K562 (cell line): ENCODE measurements around the gene SMC4. TPM values are rescaled to one million over a fixed set of nuclear protein-coding genes. Genes with fewer than 3 reads are reported as not detected.

Experiments used
- ATAC-seq: fragments of 200-7000 bp; cut with Tn5 transposase; 3 replicates; pipeline ENCODE4 v1.9.1; 2020; ENCODE audit warnings: moderate library complexity
- BruUV-seq: library from RNA; stranded (reverse); fragments of 400-500 nt; replicated peaks from 2 replicates; lab custom pipeline; 2021; lab: Mats Ljungman, UMichigan
- CTCF ChIA-PET: fragments of 300-600 bp; formaldehyde crosslinking; extraction: SDS; loops from one replicate; lab custom pipeline; 2021; ENCODE audit warnings: low intra/inter-chr PET ratio; lab: Yijun Ruan, JAX
- POLR2A ChIA-PET: fragments of 300-600, 350-650 bp; sonication (Branson Sonifier 250); formaldehyde crosslinking; extraction: SDS; loops from one replicate; lab custom pipeline; 2021; ENCODE audit warnings: antibody characterized with exemption, inconsistent platforms; lab: Yijun Ruan, JAX
- DNase-seq, 4 experiments: peaks; one replicate each; pipeline versions ENCODE4 v3.0.0 to v3.0.0-alpha.2; 2011 to 2018; ENCODE audit warnings: low spot score in 3 of 4, mixed read lengths in 3 of 4; ENCODE audit errors: extremely low read depth in 1 of 4
- FAIRE-seq: peaks from 2 replicates; lab custom pipeline; 2011; peaks lifted over from hg19 to GRCh38; lab: Jason Lieb, UNC
- H2AFZ ChIP-seq: 2 replicates; pipeline ENCODE4 v1.6.0; 2011; ENCODE audit warnings: low read depth, low read length, control low read depth, inconsistent platforms
- H3K27ac ChIP-seq: fragments of 200-600 bp; 3 replicates; pipeline ENCODE4 v1.8.0; 2011; ENCODE audit warnings: low read depth, mild to moderate bottlenecking, control low read depth, inconsistent platforms, low read length, moderate library complexity, mixed read lengths; ENCODE audit errors: extremely low read depth
- H3K27me3 ChIP-seq, 2 experiments: fragments of 300-600 bp in 1 of 2; 2 replicates in 1 of 2; 3 replicates in 1 of 2; pipeline versions ENCODE4 v1.6.0 to v1.8.0; 2011; ENCODE audit warnings: inconsistent platforms in 2 of 2, low read length in 2 of 2, mild to moderate bottlenecking in 1 of 2, mixed read lengths in 1 of 2, moderate library complexity in 1 of 2; ENCODE audit not compliant: control insufficient read depth in 2 of 2, insufficient read depth in 2 of 2
- H3K36me3 ChIP-seq: fragments of 300-600 bp; 3 replicates; pipeline ENCODE4 v1.8.0; 2011; ENCODE audit warnings: mild to moderate bottlenecking, low read length, inconsistent platforms; ENCODE audit not compliant: control insufficient read depth, insufficient read depth
- H3K4me1 ChIP-seq, 2 experiments: fragments of 200-600 bp in 1 of 2; replicated peaks in 1 of 2; 2 replicates in 1 of 2; 3 replicates in 1 of 2; pipeline versions ENCODE4 v1.5.1 to v1.8.0; 2011; ENCODE audit warnings: inconsistent platforms in 2 of 2, low read length in 2 of 2, mild to moderate bottlenecking in 1 of 2, mixed read lengths in 1 of 2, moderate library complexity in 1 of 2; ENCODE audit not compliant: control insufficient read depth in 2 of 2, insufficient read depth in 2 of 2
- H3K4me2 ChIP-seq: 2 replicates; pipeline ENCODE4 v1.6.1; 2011; ENCODE audit warnings: low read length, control low read depth, inconsistent platforms, mixed read lengths; ENCODE audit not compliant: insufficient read depth
- H3K4me3 ChIP-seq: fragments of 200-600 bp; sonication (generic), shearing (Covaris generic); 2 replicates; pipeline ENCODE4 v1.5.1; 2016; ENCODE audit warnings: control low read depth, inconsistent platforms
- H3K79me2 ChIP-seq: fragments of 200-600 bp; 3 replicates; pipeline ENCODE4 v1.8.0; 2011; ENCODE audit warnings: low read length, inconsistent platforms; ENCODE audit not compliant: control insufficient read depth, insufficient read depth
- H3K9ac ChIP-seq, 2 experiments: 2 replicates each; pipeline versions ENCODE4 v1.6.0 to v1.6.1; 2011; ENCODE audit warnings: low read depth in 2 of 2, low read length in 2 of 2, control low read depth in 1 of 2, inconsistent platforms in 1 of 2, mild to moderate bottlenecking in 1 of 2, mixed read lengths in 1 of 2; ENCODE audit not compliant: insufficient read depth in 1 of 2
- H3K9me1 ChIP-seq: one replicate; pipeline ENCODE4 v1.6.0; 2011; ENCODE audit warnings: inconsistent platforms, mild to moderate bottlenecking, low read length, moderate library complexity; ENCODE audit not compliant: control insufficient read depth, insufficient read depth
- H3K9me3 ChIP-seq: replicated peaks from 2 replicates; pipeline ENCODE4 v1.5.1; 2011; ENCODE audit warnings: low read depth, low read length, inconsistent platforms; ENCODE audit not compliant: control insufficient read depth, insufficient read depth
- H4K20me1 ChIP-seq: replicated peaks from 2 replicates; pipeline ENCODE4 v1.6.1; 2011; ENCODE audit warnings: low read length, inconsistent platforms, mixed read lengths; ENCODE audit not compliant: control insufficient read depth, insufficient read depth
- BRF2 ChIP-seq: IDR thresholded peaks from 3 replicates; pipeline ENCODE4 v1.6.1; 2011; ENCODE audit warnings: borderline replicate concordance, mild to moderate bottlenecking; ENCODE audit not compliant: insufficient read length, insufficient read depth
- C11orf30 ChIP-seq: fragments of 450-650 bp; IDR thresholded peaks from 2 replicates; pipeline ENCODE4 v1.6.1; 2016; ENCODE audit warnings: low read depth, mild to moderate bottlenecking
- DNMT1 ChIP-seq: fragments of 450-650 bp; IDR thresholded peaks from 2 replicates; pipeline ENCODE4 v1.6.1; 2016; ENCODE audit warnings: antibody characterized with exemption, mild to moderate bottlenecking
- JUN ChIP-seq, 2 experiments: sonication (generic) in 1 of 2; formaldehyde crosslinking in 1 of 2; IDR thresholded peaks; 2 replicates each; pipeline versions ENCODE4 v1.6.1 to v1.8.0; 2012 to 2022; ENCODE audit warnings: borderline replicate concordance in 2 of 2, mild to moderate bottlenecking in 2 of 2, improper control_type of control experiment in 1 of 2, low read depth in 1 of 2, low read length in 1 of 2, missing genetic modification reagents in 1 of 2
- KLF6 ChIP-seq: fragments of 250-450 bp; sonication (Bioruptor Pico); IDR thresholded peaks from 2 replicates; pipeline ENCODE4 v1.4.0; 2020; ENCODE audit warnings: mild to moderate bottlenecking, moderate library complexity, borderline replicate concordance
- MECOM ChIP-seq: fragments of 250-450 bp; sonication (Bioruptor Pico); IDR thresholded peaks from 2 replicates; pipeline ENCODE4 v1.8.0; 2022; ENCODE audit warnings: inconsistent platforms
- RBM14 ChIP-seq: fragments of 200-400 bp; formaldehyde crosslinking; IDR thresholded peaks from 2 replicates; pipeline ENCODE4 v1.6.1; 2018; ENCODE audit warnings: low read depth, mild to moderate bottlenecking, low read length, moderate library complexity, borderline replicate concordance; ENCODE audit not compliant: insufficient read depth
- TEAD2 ChIP-seq: fragments of 450-650 bp; IDR thresholded peaks from 2 replicates; pipeline ENCODE4 v1.6.1; 2016; ENCODE audit warnings: missing genetic modification characterization, control low read depth, missing compliant biosample characterization
- ZNF121 ChIP-seq: sonication (generic); formaldehyde crosslinking; conservative IDR thresholded peaks from 2 replicates; pipeline ENCODE4 v1.8.0; 2022; ENCODE audit warnings: missing genetic modification reagents
- ZNF512 ChIP-seq: IDR thresholded peaks from 2 replicates; pipeline ENCODE4 v1.6.1; 2016; ENCODE audit warnings: missing genetic modification characterization, missing compliant biosample characterization
- ZNF780A ChIP-seq: fragments of 250-450 bp; sonication (Bioruptor Pico); IDR thresholded peaks from 2 replicates; pipeline ENCODE4 v1.5.0; 2021; ENCODE audit warnings: mild to moderate bottlenecking
- WGBS: fragments of 100-300 bp; shearing (Covaris generic); methylation state at CpG from one replicate; pipeline ENCODE4 v1.1.6; 2016; ENCODE audit warnings: low coverage, mixed read lengths; ENCODE audit not compliant: insufficient coverage; ENCODE audit errors: missing lambda C conversion rate; 5-methylcytosine and 5-hydroxymethylcytosine counted together
- in situ Hi-C: fragments of 300-500 bp; cut with MboI; formaldehyde crosslinking; loops from 4 replicates; pipeline ENCODE4 v1.15.0; 2018; ENCODE audit warnings: inconsistent platforms, mixed read lengths
- intact Hi-C: fragments of 100-400 bp; cut with micrococcal nuclease; formaldehyde crosslinking; loops from 2 replicates; pipeline ENCODE4 v1.14.2; 2022
- polyA plus RNA-seq, 8 experiments: library from polyadenylated mRNA; depleted of rRNA in 4 of 8; stranded (reverse) in 5 of 8; unstranded in 3 of 8; fragments of >200 nt; fragmentation: Nextera tagmentation in 2 of 8; fragmentation: Illumina TruSeq in 1 of 8; extraction: Ambion mirVana in 2 of 8; extraction: Trizol in 1 of 8; gene quantifications; 2 replicates each; pipeline versions ENCODE4 v1.2.1 to v1.2.3, GENCODE V29; 2011 to 2014; ENCODE audit warnings: inconsistent platforms in 1 of 8, missing spikeins in 1 of 8
- total RNA-seq, 7 experiments: library from RNA; depleted of rRNA in 6 of 7; stranded (reverse); fragments of >200 nt in 6 of 7; fragmentation: Illumina TruSeq in 2 of 7; extraction: Trizol in 2 of 7; gene quantifications; 2 replicates each; pipeline versions ENCODE4 v1.2.1 to v1.2.3, GENCODE V29; 2011 to 2021; ENCODE audit warnings: low replicate concordance in 1 of 7
- TF ChIP-seq, protein P1 (sequence below): sonication (generic); formaldehyde crosslinking; IDR thresholded peaks from 2 replicates; pipeline ENCODE4 v1.8.0; 2023; ENCODE audit warnings: mild to moderate bottlenecking, missing genetic modification reagents

Gene SMC4
- total and polyA plus RNA-seq, 9 of the 15 experiments (the other 6 are each of a cell fraction or from before 2014, with no cell fraction given) = 87.9 to 347 (median 176) TPM

- TF ChIP-seq RBM14 (no peak), KLF6 (no peak)
- TF ChIP-seq, protein P1, sequence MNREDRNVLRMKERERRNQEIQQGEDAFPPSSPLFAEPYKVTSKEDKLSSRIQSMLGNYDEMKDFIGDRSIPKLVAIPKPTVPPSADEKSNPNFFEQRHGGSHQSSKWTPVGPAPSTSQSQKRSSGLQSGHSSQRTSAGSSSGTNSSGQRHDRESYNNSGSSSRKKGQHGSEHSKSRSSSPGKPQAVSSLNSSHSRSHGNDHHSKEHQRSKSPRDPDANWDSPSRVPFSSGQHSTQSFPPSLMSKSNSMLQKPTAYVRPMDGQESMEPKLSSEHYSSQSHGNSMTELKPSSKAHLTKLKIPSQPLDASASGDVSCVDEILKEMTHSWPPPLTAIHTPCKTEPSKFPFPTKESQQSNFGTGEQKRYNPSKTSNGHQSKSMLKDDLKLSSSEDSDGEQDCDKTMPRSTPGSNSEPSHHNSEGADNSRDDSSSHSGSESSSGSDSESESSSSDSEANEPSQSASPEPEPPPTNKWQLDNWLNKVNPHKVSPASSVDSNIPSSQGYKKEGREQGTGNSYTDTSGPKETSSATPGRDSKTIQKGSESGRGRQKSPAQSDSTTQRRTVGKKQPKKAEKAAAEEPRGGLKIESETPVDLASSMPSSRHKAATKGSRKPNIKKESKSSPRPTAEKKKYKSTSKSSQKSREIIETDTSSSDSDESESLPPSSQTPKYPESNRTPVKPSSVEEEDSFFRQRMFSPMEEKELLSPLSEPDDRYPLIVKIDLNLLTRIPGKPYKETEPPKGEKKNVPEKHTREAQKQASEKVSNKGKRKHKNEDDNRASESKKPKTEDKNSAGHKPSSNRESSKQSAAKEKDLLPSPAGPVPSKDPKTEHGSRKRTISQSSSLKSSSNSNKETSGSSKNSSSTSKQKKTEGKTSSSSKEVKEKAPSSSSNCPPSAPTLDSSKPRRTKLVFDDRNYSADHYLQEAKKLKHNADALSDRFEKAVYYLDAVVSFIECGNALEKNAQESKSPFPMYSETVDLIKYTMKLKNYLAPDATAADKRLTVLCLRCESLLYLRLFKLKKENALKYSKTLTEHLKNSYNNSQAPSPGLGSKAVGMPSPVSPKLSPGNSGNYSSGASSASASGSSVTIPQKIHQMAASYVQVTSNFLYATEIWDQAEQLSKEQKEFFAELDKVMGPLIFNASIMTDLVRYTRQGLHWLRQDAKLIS (CRISPR knock-in tag) = no peak
These were observed 24.5 kb upstream of the SMC4 start (continued) for GRCh38 chr3:160374925-160375324.

GRCh38 chr3:160376681-160377080 is 22.8 kb upstream of the SMC4 start:
- no peak overlapping the region for H2AFZ ChIP-seq
- H3K27me3 ChIP-seq = no peaks in the 10 kb centered on the region
- no peak overlapping the region for H3K4me3 ChIP-seq
- FAIRE-seq (no peak), ATAC-seq (no peak), DNase-seq (no peak)
- in situ Hi-C loops = no loop called here
- no peaks in the 10 kb centered on the region for H3K79me2 ChIP-seq
- ChIA-PET POLR2A (interaction anchor here (1.4 to 1.8 kb wide), 2 partner anchors 8 to 17 kb away, joined by 5 to 6 read pairs; no protein-coding TSS in a partner anchor), CTCF (no interaction called here)
- H3K36me3 ChIP-seq = no peaks in the 10 kb centered on the region
- H3K9ac ChIP-seq = no peak overlapping the region
- H3K27ac ChIP-seq = no peak overlapping the region
- no peaks in the 10 kb centered on the region for H3K9me1 ChIP-seq
- H3K4me1 ChIP-seq = no peaks in the 10 kb centered on the region; a peak in 1 of 5 replicates
- WGBS = 82% methylated on average over 2 of the region's 2 CpGs
- no peak overlapping the region for H3K4me2 ChIP-seq
- no peaks in the 10 kb centered on the region for H4K20me1 ChIP-seq
- intact Hi-C loops = no loop called here
- no TSS peak for BruUV-seq
- no peak for TF ChIP-seq ZNF780A
- TF ChIP-seq JUN (IDR thresholded peaks at IDR 0.05; ENCODE audit: borderline replicate concordance, low read depth, low read length) = no peak
- no peak for TF ChIP-seq JUN (CRISPR knock-in tag; IDR thresholded peaks at IDR 0.05; ENCODE audit: borderline replicate concordance)
- TF ChIP-seq MECOM (CRISPR knock-in tag) = no peak
- TF ChIP-seq BRF2 = no peak
- no peak for TF ChIP-seq TEAD2 (tag)
- TF ChIP-seq DNMT1 = no peak
- no peak for TF ChIP-seq C11orf30
- TF ChIP-seq ZNF512 (tag) = no peak
- TF ChIP-seq ZNF121 (CRISPR knock-in tag) = no peak
- H3K9me3 ChIP-seq = no peaks in the 10 kb centered on the region
